Type B pancreatic cell (in vitro differentiated cells): Measurements from ENCODE around the gene ANKRD53. TPM values are rescaled to one million over a fixed set of nuclear protein-coding genes. Genes with fewer than 3 reads are reported as not detected.
A peak's percentile ranks its signal among the peaks of the same experiment; 100 is the strongest.

Source experiments
- DNase-seq: peaks from one replicate; pipeline ENCODE4 v3.0.0; 2021; ENCODE audit warnings: mixed read lengths; ENCODE audit not compliant: unreplicated experiment; ENCODE audit errors: extremely low spot score
- H3K27ac Mint-ChIP-seq: 2 replicates; pipeline ENCODE4 v1.8.0; 2021; ENCODE audit warnings: mild to moderate bottlenecking, mixed read lengths
- H3K27me3 Mint-ChIP-seq: 2 replicates; pipeline ENCODE4 v1.8.0; 2021; ENCODE audit warnings: mixed read lengths
- H3K36me3 Mint-ChIP-seq: 2 replicates; pipeline ENCODE4 v1.8.0; 2021; ENCODE audit warnings: mixed read lengths
- H3K4me1 Mint-ChIP-seq: one replicate; pipeline ENCODE4 v1.8.0; 2021; ENCODE audit warnings: mixed read lengths; ENCODE audit not compliant: unreplicated experiment
- H3K4me3 Mint-ChIP-seq: 2 replicates; pipeline ENCODE4 v1.8.0; 2021; ENCODE audit warnings: mild to moderate bottlenecking, mixed read lengths
- H3K9me3 Mint-ChIP-seq: 2 replicates; pipeline ENCODE4 v1.8.0; 2021; ENCODE audit warnings: mixed read lengths
- CTCF ChIP-seq: fragments of 200-600 bp; sonication (generic); conservative IDR thresholded peaks from 2 replicates; pipeline ENCODE4 v1.5.0; 2021; ENCODE audit warnings: antibody characterized with exemption, mild to moderate bottlenecking
- total RNA-seq: library from RNA; stranded (reverse); gene quantifications from 2 replicates; pipeline ENCODE4 v1.2.1, GENCODE V29; 2021; ENCODE audit warnings: low replicate concordance

ANKRD53 gene
- total RNA-seq, 1 donor from 2014 or later, result 0.72 TPM

- Mint-ChIP-seq H3K27me3 (peaks cover 14% of the 10 kb centered on the region), H3K9me3 (no peaks in the 10 kb centered on the region), H3K27ac (no peak overlapping the region)
Observed at GRCh38 chr2:71003966-71004755, 25.7 kb downstream of the ANKRD53 start.

GRCh38 chr2:71004857-71005256 lies 26.4 kb downstream of the ANKRD53 start:
- H3K27me3 Mint-ChIP-seq, result peaks cover 14% of the 10 kb centered on the region
- no peaks in the 10 kb centered on the region for H3K9me3 Mint-ChIP-seq
- H3K36me3 Mint-ChIP-seq, result no peaks in the 10 kb centered on the region
- no peak overlapping the region for H3K4me3 Mint-ChIP-seq
- peaks cover 4% of the 10 kb centered on the region for H3K4me1 Mint-ChIP-seq
- no peak overlapping the region for H3K27ac Mint-ChIP-seq
- no peak for TF ChIP-seq CTCF
- DNase-seq, result peak; percentile 54

More at GRCh38 chr2:71003966-71004755, 25.7 kb downstream of the ANKRD53 start:
- no peaks in the 10 kb centered on the region for H3K36me3 Mint-ChIP-seq
- H3K4me1 Mint-ChIP-seq, result peaks cover 4% of the 10 kb centered on the region
- peak; percentile 24 for DNase-seq
- TF ChIP-seq CTCF, result no peak
- no peak overlapping the region for H3K4me3 Mint-ChIP-seq

GRCh38 chr2:71005271-71006202 lies 27.1 kb downstream of the ANKRD53 start:
- no peak for TF ChIP-seq CTCF
- peak; percentile 45 for DNase-seq
- no peaks in the 10 kb centered on the region for H3K9me3 Mint-ChIP-seq
- H3K4me3 Mint-ChIP-seq, result no peak overlapping the region
- no peaks in the 10 kb centered on the region for H3K36me3 Mint-ChIP-seq
- H3K27me3 Mint-ChIP-seq, result peaks cover 21% of the 10 kb centered on the region
- peaks cover 4% of the 10 kb centered on the region for H3K4me1 Mint-ChIP-seq
- H3K27ac Mint-ChIP-seq, result no peak overlapping the region

- H3K4me1 Mint-ChIP-seq, result peaks cover 4% of the 10 kb centered on the region
- no peaks in the 10 kb centered on the region for H3K9me3 Mint-ChIP-seq
- no peak overlapping the region for H3K4me3 Mint-ChIP-seq
- H3K27ac Mint-ChIP-seq, result no peak overlapping the region
- TF ChIP-seq CTCF, result no peak
- peaks cover 21% of the 10 kb centered on the region for H3K27me3 Mint-ChIP-seq
- no peak for DNase-seq
- H3K36me3 Mint-ChIP-seq, result no peaks in the 10 kb centered on the region
Observed at GRCh38 chr2:71006323-71006722, 27.9 kb downstream of the ANKRD53 start.

GRCh38 chr2:71006955-71007799 lies 28.7 kb downstream of the ANKRD53 start:
- DNase-seq, result no peak
- Mint-ChIP-seq H3K36me3 (no peaks in the 10 kb centered on the region), H3K27me3 (peaks cover 28% of the 10 kb centered on the region), H3K9me3 (no peaks in the 10 kb centered on the region), H3K4me1 (no peaks in the 10 kb centered on the region), H3K4me3 (no peak overlapping the region), H3K27ac (no peak overlapping the region)
- no peak for TF ChIP-seq CTCF
